Ovary (tissue), 1 donor: ENCODE results near the gene C9orf50.

Experiments used
- EP300 ChIP-seq: sonication (generic); formaldehyde crosslinking; IDR thresholded peaks from one replicate; pipeline ENCODE4 v1.6.1; 2017; ENCODE audit warnings: antibody characterized with exemption
- POLR2A ChIP-seq: fragments of 450-650 bp; IDR thresholded peaks from one replicate; pipeline ENCODE4 v1.6.1; 2017; ENCODE audit warnings: antibody characterized with exemption, mild to moderate bottlenecking, moderate library complexity

DNA sequence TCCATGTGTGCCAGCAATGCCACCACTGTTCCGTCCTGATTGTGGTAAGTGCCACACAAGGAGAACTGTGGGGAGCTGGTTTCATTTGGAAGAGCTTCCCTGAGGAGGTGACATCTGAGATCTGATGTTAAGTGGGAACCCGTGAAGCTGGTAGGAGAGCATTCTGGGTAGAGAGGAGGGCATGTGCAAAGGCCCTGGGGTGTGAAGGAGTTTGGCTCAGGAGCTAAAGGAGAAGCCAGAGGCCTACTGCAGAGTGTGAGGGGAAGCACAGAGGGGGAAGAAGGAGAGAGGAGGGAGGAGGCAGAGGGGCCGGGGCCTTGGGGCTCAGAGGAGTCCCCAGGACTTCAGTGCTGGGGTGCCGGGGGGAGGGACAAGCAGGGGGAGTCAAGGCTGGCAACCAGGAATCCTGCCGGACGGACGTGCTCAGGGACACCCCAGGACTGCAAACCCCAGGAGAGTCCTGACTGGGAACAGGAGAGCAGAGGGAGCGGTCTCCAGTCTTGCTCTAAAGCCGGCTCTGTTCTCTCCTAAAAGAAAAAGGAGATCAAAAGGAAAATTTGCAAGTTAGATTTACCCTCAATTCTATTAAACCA lies 19.7 kb downstream of the C9orf50 start:
- TF ChIP-seq POLR2A (no peak), EP300 (no peak)
